ENCODE data around the gene MGLL. TPM values are rescaled to one million over a fixed set of nuclear protein-coding genes. Genes with fewer than 3 reads are reported as not detected.

The MGLL gene
- total RNA-seq, 4 donors from 2014 or later = 26.5 to 50.2 (median 43.8) TPM

DNA sequence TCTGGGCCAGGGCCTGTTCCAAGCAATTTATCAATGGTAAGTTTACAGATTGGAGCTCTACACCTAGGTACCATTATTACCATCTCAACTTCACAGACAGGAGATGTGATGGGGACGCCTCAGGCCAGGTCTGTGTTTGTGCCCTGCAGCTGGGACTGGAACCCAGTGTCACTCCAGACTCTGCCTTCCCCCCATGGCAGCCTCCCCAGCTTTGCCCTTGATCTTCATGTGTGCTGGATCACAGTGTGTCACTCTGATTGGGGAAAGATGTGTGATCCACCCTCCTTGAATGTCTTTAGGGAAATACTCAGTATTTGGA, 59.6 kb downstream of the MGLL start:
- in situ Hi-C loops (cut with MboI; ENCODE audit: low sequenced_read_pairs in 4 of 4) = no loop called here
- no peak for TF ChIP-seq POLR2A (IDR thresholded peaks at IDR 0.05)
- TF ChIP-seq, protein P1, sequence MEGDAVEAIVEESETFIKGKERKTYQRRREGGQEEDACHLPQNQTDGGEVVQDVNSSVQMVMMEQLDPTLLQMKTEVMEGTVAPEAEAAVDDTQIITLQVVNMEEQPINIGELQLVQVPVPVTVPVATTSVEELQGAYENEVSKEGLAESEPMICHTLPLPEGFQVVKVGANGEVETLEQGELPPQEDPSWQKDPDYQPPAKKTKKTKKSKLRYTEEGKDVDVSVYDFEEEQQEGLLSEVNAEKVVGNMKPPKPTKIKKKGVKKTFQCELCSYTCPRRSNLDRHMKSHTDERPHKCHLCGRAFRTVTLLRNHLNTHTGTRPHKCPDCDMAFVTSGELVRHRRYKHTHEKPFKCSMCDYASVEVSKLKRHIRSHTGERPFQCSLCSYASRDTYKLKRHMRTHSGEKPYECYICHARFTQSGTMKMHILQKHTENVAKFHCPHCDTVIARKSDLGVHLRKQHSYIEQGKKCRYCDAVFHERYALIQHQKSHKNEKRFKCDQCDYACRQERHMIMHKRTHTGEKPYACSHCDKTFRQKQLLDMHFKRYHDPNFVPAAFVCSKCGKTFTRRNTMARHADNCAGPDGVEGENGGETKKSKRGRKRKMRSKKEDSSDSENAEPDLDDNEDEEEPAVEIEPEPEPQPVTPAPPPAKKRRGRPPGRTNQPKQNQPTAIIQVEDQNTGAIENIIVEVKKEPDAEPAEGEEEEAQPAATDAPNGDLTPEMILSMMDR (IDR thresholded peaks at IDR 0.05 in 4 of 5, conservative IDR thresholded peaks at IDR 0.05 in 1 of 5) = no peak
- no peaks in the 10 kb centered on the region for H3K27me3 ChIP-seq
- H3K27ac ChIP-seq = peak overlapping the region; percentile 73 to 78 (median 75)
- ATAC-seq (no peak), DNase-seq (no peak)
- H3K9me3 ChIP-seq = no peaks in the 10 kb centered on the region
- intact Hi-C loops (cut with DNase I; ENCODE audit: low total_unique reads) = loop anchor here (5.0 to 10.0 kb wide), 2 partner anchors 65 to 192 kb away; no protein-coding TSS in a partner anchor
- H3K36me3 ChIP-seq = no peaks in the 10 kb centered on the region
- peaks cover 42 to 55% of the 10 kb centered on the region in 2 donors for H3K4me1 ChIP-seq
- H3K4me3 ChIP-seq = no peak overlapping the region

DNA sequence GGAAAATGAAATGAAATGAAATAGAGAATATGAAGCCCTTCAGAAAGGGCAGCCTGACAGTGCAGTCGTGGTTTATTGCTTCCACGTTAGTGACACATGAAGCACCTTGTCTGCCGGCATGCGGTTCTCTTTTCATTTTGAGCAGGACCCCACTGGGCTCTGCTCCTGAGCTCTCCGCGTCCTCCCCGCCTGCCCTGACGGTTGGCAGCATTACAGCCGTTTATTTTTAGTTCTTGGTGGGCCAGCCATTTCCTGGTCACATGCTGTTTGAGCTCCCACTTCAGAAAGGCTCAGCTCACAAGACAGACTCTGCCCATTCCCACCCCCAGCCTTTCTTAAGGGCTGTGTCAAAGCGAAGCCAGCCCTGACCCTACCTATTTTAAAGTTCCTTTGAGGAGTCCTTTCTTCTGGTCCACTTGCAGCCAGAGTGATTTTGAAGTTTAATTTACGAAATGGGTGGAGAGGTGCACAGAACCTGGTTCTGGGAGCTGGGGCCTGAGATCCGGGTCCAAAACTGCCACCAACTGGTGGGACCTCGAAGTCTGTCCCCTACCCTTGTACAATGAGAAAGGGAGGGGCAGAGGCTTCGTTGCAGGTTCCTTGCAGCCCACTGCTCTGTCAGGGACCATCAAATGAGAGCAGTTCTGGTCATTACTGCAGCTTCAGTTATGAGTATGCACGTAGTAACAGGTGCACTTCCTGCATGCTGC, 60.1 kb downstream of the MGLL start:
- peaks cover 42 to 52% of the 10 kb centered on the region in 2 donors for H3K4me1 ChIP-seq
- intact Hi-C loops (cut with DNase I; ENCODE audit: low total_unique reads) = loop anchor here (5.0 to 10.0 kb wide), 2 partner anchors 65 to 193 kb away; no protein-coding TSS in a partner anchor
- no peaks in the 10 kb centered on the region for H3K36me3 ChIP-seq
- in situ Hi-C loops (cut with MboI; ENCODE audit: low sequenced_read_pairs in 4 of 4) = no loop called here
- H3K27me3 ChIP-seq = no peaks in the 10 kb centered on the region
- TF ChIP-seq, protein P1 (IDR thresholded peaks at IDR 0.05 in 4 of 5, conservative IDR thresholded peaks at IDR 0.05 in 1 of 5) = no peak
- TF ChIP-seq POLR2A (IDR thresholded peaks at IDR 0.05) = no peak
- H3K9me3 ChIP-seq = no peaks in the 10 kb centered on the region
- peak overlapping the region in 3 of 4 donors; percentile 24 to 39 (median 26) for H3K4me3 ChIP-seq
- ATAC-seq = peak; percentile 17 to 69
- peak overlapping the region; percentile 73 to 78 (median 75) for H3K27ac ChIP-seq
- DNase-seq = peak in 1 of 2 donors; percentile 73

DNA sequence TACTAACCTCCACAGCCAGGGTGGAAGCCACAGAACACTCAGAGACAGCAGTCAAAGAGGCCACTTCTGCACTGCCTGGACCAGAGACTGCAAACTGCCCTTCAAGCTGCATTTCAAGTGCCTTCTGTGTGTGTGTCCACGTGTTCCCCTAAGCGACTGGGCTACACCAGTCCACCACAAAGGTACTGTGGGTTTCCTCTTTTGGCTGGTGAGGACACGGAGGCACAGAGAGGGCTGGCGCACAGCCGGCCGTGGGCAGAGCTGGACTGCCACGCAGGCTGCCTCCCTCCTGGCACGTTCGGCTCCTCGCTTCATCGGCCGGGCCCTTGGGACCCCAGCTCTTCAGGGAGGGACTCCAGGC, 60.9 kb downstream of the MGLL start:
- no peaks in the 10 kb centered on the region for H3K9me3 ChIP-seq
- intact Hi-C loops (cut with DNase I; ENCODE audit: low total_unique reads) = loop anchor here (5.0 to 10.0 kb wide), 2 partner anchors 64 to 193 kb away; no protein-coding TSS in a partner anchor
- H3K4me1 ChIP-seq = peaks cover 42 to 50% of the 10 kb centered on the region in 2 donors
- DNase-seq = no peak
- TF ChIP-seq, protein P1 (IDR thresholded peaks at IDR 0.05 in 4 of 5, conservative IDR thresholded peaks at IDR 0.05 in 1 of 5) = peak in 2 of 5 experiments; percentile 4 to 6
- no peak for TF ChIP-seq POLR2A (IDR thresholded peaks at IDR 0.05)
- no peaks in the 10 kb centered on the region for H3K27me3 ChIP-seq
- in situ Hi-C loops (cut with MboI; ENCODE audit: low sequenced_read_pairs in 4 of 4) = no loop called here
- peak overlapping the region in 3 of 4 donors; percentile 24 to 39 (median 26) for H3K4me3 ChIP-seq
- H3K27ac ChIP-seq = peak overlapping the region; percentile 73 to 78 (median 75)
- no peaks in the 10 kb centered on the region for H3K36me3 ChIP-seq
- peak in 1 of 2 donors; percentile 33 for ATAC-seq

DNA sequence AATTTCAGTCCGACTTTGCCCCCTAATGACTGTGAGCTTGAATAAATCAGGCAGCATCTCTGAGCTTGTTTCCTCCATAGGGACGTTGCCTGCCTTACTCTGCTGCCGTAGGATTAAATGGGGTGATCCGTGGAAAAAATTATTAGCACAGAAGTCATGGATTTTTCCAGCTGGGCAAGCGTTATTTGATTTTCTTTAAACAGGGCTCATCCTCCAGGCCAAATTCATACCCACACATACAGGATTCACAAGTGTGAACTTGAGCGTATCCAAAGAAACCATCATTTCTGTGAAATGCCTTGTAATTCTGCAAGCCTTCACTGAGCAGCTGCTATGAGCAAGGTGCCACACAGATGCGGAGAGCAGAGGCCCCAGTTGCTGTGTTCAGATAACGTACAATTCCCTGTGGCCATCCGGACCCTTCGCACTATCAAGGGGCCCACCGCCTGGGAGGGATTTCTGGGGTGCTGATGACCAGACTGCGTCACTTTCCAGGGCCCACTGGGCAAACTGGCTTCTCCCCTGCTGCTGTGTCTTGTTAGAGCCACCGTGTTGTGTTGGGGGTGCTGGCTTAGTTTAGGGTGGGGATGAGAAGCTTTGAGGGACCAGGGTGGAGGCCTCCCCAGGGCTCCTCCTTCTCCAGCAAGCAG, 61.4 kb downstream of the MGLL start:
- intact Hi-C loops (cut with DNase I; ENCODE audit: low total_unique reads) = loop anchor here (1.0 to 10.0 kb wide), 3 partner anchors 62 to 194 kb away; no protein-coding TSS in a partner anchor
- Histone ChIP-seq H3K36me3 (no peaks in the 10 kb centered on the region), H3K4me3 (no peak overlapping the region), H3K27me3 (no peaks in the 10 kb centered on the region), H3K9me3 (no peaks in the 10 kb centered on the region), H3K27ac (peak overlapping the region; percentile 73 to 78 (median 75)), H3K4me1 (peaks cover 42 to 50% of the 10 kb centered on the region in 2 donors)
- TF ChIP-seq POLR2A (IDR thresholded peaks at IDR 0.05) = no peak
- TF ChIP-seq, protein P1 (IDR thresholded peaks at IDR 0.05 in 4 of 5, conservative IDR thresholded peaks at IDR 0.05 in 1 of 5) = peak in 1 of 5 experiments; percentile 24
- in situ Hi-C loops (cut with MboI; ENCODE audit: low sequenced_read_pairs in 4 of 4) = no loop called here
- no peak for ATAC-seq
- no peak for DNase-seq

All from gastrocnemius medialis (tissue), 4 donors.